Prostate gland (tissue), 2 donors: ENCODE results near the gene GYS1.
"Not testable (repeated sequence)": the region's sequence is repeated elsewhere in the genome, so short reads cannot be mapped to it uniquely, and the experiment has no call there.

Source experiments
- POLR2A ChIP-seq: fragments of 450-650 bp; IDR thresholded peaks from one replicate; pipeline ENCODE4 v1.6.1; 2016; ENCODE audit warnings: antibody characterized with exemption, mild to moderate bottlenecking
- POLR2AphosphoS5 ChIP-seq: sonication (generic); formaldehyde crosslinking; IDR thresholded peaks from one replicate; pipeline ENCODE4 v1.6.1; 2017; ENCODE audit warnings: antibody characterized with exemption
- TF ChIP-seq, protein P1 (sequence below), 4 experiments: fragments of 200-600 bp in 2 of 4; fragments of 450-650 bp in 2 of 4; sonication (generic) in 2 of 4; IDR thresholded peaks; 1 replicate in 3 of 4; 2 replicates in 1 of 4; pipeline ENCODE4 v1.5.1; 2016 to 2019; ENCODE audit warnings: antibody characterized with exemption in 4 of 4, mild to moderate bottlenecking in 2 of 4, moderate library complexity in 2 of 4

DNA sequence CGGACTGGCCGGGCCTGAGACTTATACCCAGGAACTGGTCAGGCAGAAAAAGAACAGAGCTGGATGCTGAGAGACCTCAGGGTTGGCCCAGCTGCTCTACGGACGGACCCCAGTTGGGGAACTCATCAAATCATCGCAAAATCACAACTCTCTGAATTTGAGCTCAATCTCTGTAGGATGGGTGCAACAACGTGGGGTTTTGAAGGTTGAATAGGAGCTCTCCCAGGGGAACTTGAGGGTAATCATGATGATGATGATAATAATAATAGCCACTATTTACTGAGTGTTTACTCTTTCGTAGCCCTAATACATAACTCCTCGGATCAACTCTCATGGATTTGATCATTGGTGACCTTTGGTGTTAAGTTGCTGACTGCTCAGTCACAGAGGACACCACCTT lies 37.2 kb upstream of the GYS1 start:
- not testable (repeated sequence) for TF ChIP-seq POLR2AphosphoS5, POLR2A
- TF ChIP-seq, protein P1, sequence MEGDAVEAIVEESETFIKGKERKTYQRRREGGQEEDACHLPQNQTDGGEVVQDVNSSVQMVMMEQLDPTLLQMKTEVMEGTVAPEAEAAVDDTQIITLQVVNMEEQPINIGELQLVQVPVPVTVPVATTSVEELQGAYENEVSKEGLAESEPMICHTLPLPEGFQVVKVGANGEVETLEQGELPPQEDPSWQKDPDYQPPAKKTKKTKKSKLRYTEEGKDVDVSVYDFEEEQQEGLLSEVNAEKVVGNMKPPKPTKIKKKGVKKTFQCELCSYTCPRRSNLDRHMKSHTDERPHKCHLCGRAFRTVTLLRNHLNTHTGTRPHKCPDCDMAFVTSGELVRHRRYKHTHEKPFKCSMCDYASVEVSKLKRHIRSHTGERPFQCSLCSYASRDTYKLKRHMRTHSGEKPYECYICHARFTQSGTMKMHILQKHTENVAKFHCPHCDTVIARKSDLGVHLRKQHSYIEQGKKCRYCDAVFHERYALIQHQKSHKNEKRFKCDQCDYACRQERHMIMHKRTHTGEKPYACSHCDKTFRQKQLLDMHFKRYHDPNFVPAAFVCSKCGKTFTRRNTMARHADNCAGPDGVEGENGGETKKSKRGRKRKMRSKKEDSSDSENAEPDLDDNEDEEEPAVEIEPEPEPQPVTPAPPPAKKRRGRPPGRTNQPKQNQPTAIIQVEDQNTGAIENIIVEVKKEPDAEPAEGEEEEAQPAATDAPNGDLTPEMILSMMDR (IDR thresholded peaks at IDR 0.05), result not testable (repeated sequence)
